IMR-90 (cell line): ENCODE measurements around the gene CSNK1D. TPM values are rescaled to one million over a fixed set of nuclear protein-coding genes. Genes with fewer than 3 reads are reported as not detected.

Experiments used
- ATAC-seq: fragments of 200-7000 bp; cut with Tn5 transposase; 2 replicates; pipeline ENCODE4 v1.9.1; 2020; ENCODE audit warnings: low read depth, mild to moderate bottlenecking, moderate library complexity
- BruUV-seq: library from RNA; stranded (reverse); fragments of 400-500 nt; replicated peaks from 2 replicates; lab custom pipeline; 2021; lab: Mats Ljungman, UMichigan
- CTCF ChIA-PET: fragments of 300-600 bp; formaldehyde crosslinking; extraction: SDS; loops from one replicate; lab custom pipeline; 2021; ENCODE audit warnings: antibody characterized with exemption; lab: Yijun Ruan, JAX
- POLR2A ChIA-PET: fragments of 300-600 bp; sonication (Branson Sonifier 250); formaldehyde crosslinking; loops from one replicate; lab custom pipeline; 2022; ENCODE audit warnings: antibody characterized with exemption; ENCODE audit not compliant: unreplicated experiment; lab: Charles Lee
- DNase-seq: peaks from one replicate; pipeline ENCODE4 v3.0.0; 2013
- H2AFZ ChIP-seq: replicated peaks from 2 replicates; pipeline ENCODE3; 2013; ENCODE audit warnings: low read length, mild to moderate bottlenecking; ENCODE audit not compliant: poor library complexity
- H2AK5ac ChIP-seq: 2 replicates; pipeline ENCODE4 v1.6.1; 2013; ENCODE audit warnings: low read depth, low read length, inconsistent platforms
- H2AK9ac ChIP-seq: replicated peaks from 2 replicates; pipeline ENCODE3; 2013; ENCODE audit warnings: mild to moderate bottlenecking, low read depth, low read length, moderate library complexity; ENCODE audit not compliant: poor library complexity
- H2BK120ac ChIP-seq: 2 replicates; pipeline ENCODE4 v1.6.1; 2013; ENCODE audit warnings: low read depth, low read length, inconsistent platforms
- H2BK15ac ChIP-seq: 3 replicates; pipeline ENCODE4 v1.6.1; 2013; ENCODE audit warnings: low read depth, low read length, inconsistent platforms
- H2BK20ac ChIP-seq: 2 replicates; pipeline ENCODE4 v1.6.1; 2013; ENCODE audit warnings: low read depth, mild to moderate bottlenecking, inconsistent platforms, low read length, moderate library complexity
- H2BK5ac ChIP-seq: 2 replicates; pipeline ENCODE4 v1.6.1; 2013; ENCODE audit warnings: mild to moderate bottlenecking, low read depth, low read length, inconsistent platforms; ENCODE audit not compliant: poor library complexity, severe bottlenecking
- H3K14ac ChIP-seq: replicated peaks from 2 replicates; pipeline ENCODE4 v1.6.1; 2013; ENCODE audit warnings: low read depth, low read length, inconsistent platforms
- H3K18ac ChIP-seq: 2 replicates; pipeline ENCODE4 v1.6.1; 2013; ENCODE audit warnings: low read depth, low read length, control low read depth
- H3K23ac ChIP-seq: 2 replicates; pipeline ENCODE4 v1.6.1; 2013; ENCODE audit warnings: low read depth, low read length, inconsistent platforms
- H3K27ac ChIP-seq: 2 replicates; pipeline ENCODE4 v1.5.1; 2013; ENCODE audit warnings: mild to moderate bottlenecking, control low read depth, low read length; ENCODE audit not compliant: insufficient read depth
- H3K27me3 ChIP-seq: 2 replicates; pipeline ENCODE4 v1.6.1; 2013; ENCODE audit warnings: low read length; ENCODE audit not compliant: control insufficient read depth, insufficient read depth
- H3K36me3 ChIP-seq: 2 replicates; pipeline ENCODE4 v1.6.1; 2013; ENCODE audit warnings: low read length, mixed read lengths; ENCODE audit not compliant: control insufficient read depth, insufficient read depth
- H3K4ac ChIP-seq: 2 replicates; pipeline ENCODE4 v1.6.1; 2013; ENCODE audit warnings: low read depth, low read length, inconsistent platforms
- H3K4me1 ChIP-seq: 2 replicates; pipeline ENCODE4 v1.6.1; 2013; ENCODE audit warnings: low read length, mixed read lengths; ENCODE audit not compliant: control insufficient read depth, insufficient read depth
- H3K4me2 ChIP-seq: 2 replicates; pipeline ENCODE4 v1.6.1; 2013; ENCODE audit warnings: low read depth, mild to moderate bottlenecking, control low read depth, low read length, moderate library complexity
- H3K4me3 ChIP-seq: 2 replicates; pipeline ENCODE4 v1.5.1; 2013; ENCODE audit warnings: low read depth, mild to moderate bottlenecking, control low read depth, low read length, moderate library complexity; ENCODE audit not compliant: insufficient read depth
- H3K56ac ChIP-seq: 2 replicates; pipeline ENCODE4 v1.6.1; 2013; ENCODE audit warnings: low read length, inconsistent platforms; ENCODE audit not compliant: insufficient read depth; ENCODE audit errors: extremely low read depth
- H3K79me1 ChIP-seq, 2 experiments: 2 replicates each; pipeline ENCODE4 v1.6.1; 2013; ENCODE audit warnings: low read length in 2 of 2, inconsistent platforms in 1 of 2, low read depth in 1 of 2
- H3K9ac ChIP-seq: 2 replicates; pipeline ENCODE4 v1.6.1; 2013; ENCODE audit warnings: low read depth, low read length, control low read depth
- H3K9me1 ChIP-seq: 2 replicates; pipeline ENCODE4 v1.6.1; 2013; ENCODE audit warnings: low read length, inconsistent platforms; ENCODE audit not compliant: insufficient read depth
- H3K9me3 ChIP-seq: 2 replicates; pipeline ENCODE4 v1.6.1; 2013; ENCODE audit warnings: low read length; ENCODE audit not compliant: control insufficient read depth, insufficient read depth
- H4K20me1 ChIP-seq: 2 replicates; pipeline ENCODE4 v1.6.1; 2013; ENCODE audit warnings: low read length, inconsistent platforms; ENCODE audit not compliant: insufficient read depth
- H4K5ac ChIP-seq: 2 replicates; pipeline ENCODE4 v1.6.1; 2013; ENCODE audit warnings: mild to moderate bottlenecking, low read depth, low read length, control low read depth
- H4K8ac ChIP-seq, 2 experiments: 2 replicates each; pipeline ENCODE4 v1.6.1; 2013; ENCODE audit warnings: low read depth in 2 of 2, low read length in 2 of 2, control low read depth in 1 of 2, inconsistent platforms in 1 of 2
- H4K91ac ChIP-seq: 2 replicates; pipeline ENCODE4 v1.6.1; 2013; ENCODE audit warnings: low read depth, low read length, inconsistent platforms; ENCODE audit not compliant: insufficient read depth
- BHLHE40 ChIP-seq: fragments of 150-350 bp; IDR thresholded peaks from 2 replicates; pipeline ENCODE4 v1.6.1; 2016; ENCODE audit warnings: mild to moderate bottlenecking, low read depth, low read length
- CHD1 ChIP-seq: IDR thresholded peaks from 2 replicates; pipeline ENCODE4 v1.6.1; 2012; ENCODE audit warnings: low read depth, low read length, improper control_type of control experiment
- FOS ChIP-seq: fragments of 150-350 bp; IDR thresholded peaks from 2 replicates; pipeline ENCODE4 v1.6.1; 2016; ENCODE audit warnings: low read depth, low read length
- MAFK ChIP-seq: IDR thresholded peaks from 2 replicates; pipeline ENCODE4 v1.6.1; 2012; ENCODE audit warnings: low read depth, low read length, improper control_type of control experiment
- MAZ ChIP-seq: IDR thresholded peaks from 2 replicates; pipeline ENCODE4 v1.6.1; 2012; ENCODE audit warnings: low read depth, mild to moderate bottlenecking, low read length, improper control_type of control experiment, moderate library complexity, borderline replicate concordance
- MXI1 ChIP-seq: IDR thresholded peaks from 2 replicates; pipeline ENCODE4 v1.6.1; 2012; ENCODE audit warnings: low read depth, mild to moderate bottlenecking, low read length, moderate library complexity, borderline replicate concordance
- NFE2L2 ChIP-seq: fragments of 150-350 bp; IDR thresholded peaks from 2 replicates; pipeline ENCODE4 v1.6.1; 2016; ENCODE audit warnings: low read depth, mild to moderate bottlenecking, low read length
- POLR2A ChIP-seq: IDR thresholded peaks from 2 replicates; pipeline ENCODE4 v1.6.1; 2012; ENCODE audit warnings: mild to moderate bottlenecking, low read depth, low read length
- RAD21 ChIP-seq: IDR thresholded peaks from 2 replicates; pipeline ENCODE4 v1.6.1; 2012; ENCODE audit warnings: low read length, improper control_type of control experiment
- RCOR1 ChIP-seq: IDR thresholded peaks from 2 replicates; pipeline ENCODE4 v1.6.1; 2012; ENCODE audit warnings: mild to moderate bottlenecking, low read length, improper control_type of control experiment; ENCODE audit not compliant: insufficient replicate concordance
- RFX5 ChIP-seq: IDR thresholded peaks from 2 replicates; pipeline ENCODE4 v1.8.0; 2012; ENCODE audit warnings: low read depth, mild to moderate bottlenecking, low read length, moderate library complexity
- SMC3 ChIP-seq: fragments of 150-350 bp; IDR thresholded peaks from 2 replicates; pipeline ENCODE4 v1.6.1; 2016; ENCODE audit warnings: low read depth, mild to moderate bottlenecking, antibody characterized with exemption, low read length, moderate library complexity
- WGBS, 2 experiments: methylation state at CpG; one replicate each; pipeline versions ENCODE4 v1.1.5 to v1.1.7; 2013; ENCODE audit warnings: missing lambda C conversion rate in 2 of 2; ENCODE audit not compliant: insufficient read length in 1 of 2; ENCODE audit errors: extremely low coverage in 2 of 2; 5-methylcytosine and 5-hydroxymethylcytosine counted together
- dilution Hi-C: fragments of 300-500 bp; cut with HindIII; formaldehyde crosslinking; loops from one replicate; pipeline ENCODE4 v1.14.3; 2018; ENCODE audit warnings: low sequenced_read_pairs; ENCODE audit not compliant: unreplicated experiment
- in situ Hi-C: fragments of 300-500 bp; cut with MboI; formaldehyde crosslinking; loops from 3 replicates; pipeline ENCODE4 v1.14.3; 2019; ENCODE audit warnings: low sequenced_read_pairs, inconsistent platforms, mixed read lengths
- intact Hi-C: fragments of 100-400 bp; cut with micrococcal nuclease; formaldehyde crosslinking; loops from 2 replicates; pipeline ENCODE4 v1.10.0; 2022
- polyA plus RNA-seq, 3 experiments: library from polyadenylated mRNA; depleted of rRNA; stranded (reverse); fragments of >200 nt; gene quantifications; 2 replicates each; pipeline ENCODE4 v1.2.3, GENCODE V29; 2012; ENCODE audit warnings: low replicate concordance in 1 of 3
- total RNA-seq: library from RNA; depleted of rRNA; stranded (reverse); fragments of >200 nt; gene quantifications from 2 replicates; pipeline ENCODE4 v1.2.3, GENCODE V29; 2012
- TF ChIP-seq, protein P1 (sequence below): conservative IDR thresholded peaks from 2 replicates; pipeline ENCODE4 v1.5.1; 2012; ENCODE audit warnings: mild to moderate bottlenecking, low read depth, low read length, improper control_type of control experiment
- TF ChIP-seq, protein P2 (sequence below): fragments of 150-350 bp; IDR thresholded peaks from 2 replicates; pipeline ENCODE4 v1.6.1; 2017; ENCODE audit warnings: mild to moderate bottlenecking, antibody characterized with exemption, low read length, low read depth
- TF ChIP-seq, protein P3 (sequence below): fragments of 150-350 bp; IDR thresholded peaks from 2 replicates; pipeline ENCODE4 v1.6.1; 2016; ENCODE audit warnings: low read depth, mild to moderate bottlenecking, low read length, moderate library complexity, borderline replicate concordance

Gene CSNK1D
- total and polyA plus RNA-seq, 2 of the 4 experiments (the other 2 are of a cell fraction), result 47.1 to 186 TPM

DNA sequence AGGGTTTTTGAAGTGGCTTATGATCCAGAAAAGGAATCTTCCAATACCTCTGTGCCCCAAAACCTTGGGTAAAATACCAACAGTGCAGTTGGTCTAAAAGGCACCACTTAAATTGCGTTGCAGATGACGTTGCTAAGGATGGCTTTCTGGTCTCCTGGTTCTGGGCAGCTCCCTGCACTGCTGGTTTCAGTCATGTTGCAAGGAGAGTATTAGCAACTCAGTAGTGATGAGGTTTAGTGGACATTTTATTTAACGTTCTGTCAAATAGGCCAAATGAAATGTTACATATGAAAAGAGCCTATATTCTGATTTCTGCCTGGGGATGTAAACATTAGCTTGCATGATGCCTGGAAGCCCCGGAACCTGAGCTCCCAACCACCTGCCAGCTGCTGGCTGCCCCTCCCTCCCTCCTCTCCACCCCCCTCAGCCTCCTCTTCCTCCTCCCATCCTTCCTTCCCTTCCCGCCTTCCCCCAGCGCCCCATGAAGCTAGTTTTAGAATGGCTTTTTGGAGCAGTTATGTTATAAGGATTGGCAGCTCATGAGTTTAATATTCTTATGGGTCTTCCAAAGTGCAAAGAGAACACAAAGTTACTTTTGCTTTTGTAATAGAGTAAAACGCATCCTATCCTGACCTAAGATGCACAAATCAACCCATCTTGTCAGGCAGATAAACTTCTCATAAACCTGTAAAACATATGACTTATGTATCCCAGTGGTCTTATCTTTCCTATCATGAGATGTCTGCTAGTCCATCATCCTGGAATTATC is 23.2 kb upstream of the CSNK1D start:
- H3K4ac ChIP-seq, result peak overlapping the region; percentile 97
- no peak overlapping the region for H3K56ac ChIP-seq
- peaks cover 0 to 25% of the 10 kb centered on the region in 2 experiments; a peak in 2 of 4 replicates for H3K79me1 ChIP-seq
- H3K9ac ChIP-seq, result no peak overlapping the region
- H4K5ac ChIP-seq, result peak overlapping the region; percentile 95
- H2AK5ac ChIP-seq, result peak overlapping the region; percentile 97
- intact Hi-C loops (no loop called here), dilution Hi-C loops (no loop called here), in situ Hi-C loops (no loop called here)
- peak overlapping the region; percentile 93 for H4K91ac ChIP-seq
- no peak overlapping the region for H2AFZ ChIP-seq
- TF ChIP-seq, protein P1, sequence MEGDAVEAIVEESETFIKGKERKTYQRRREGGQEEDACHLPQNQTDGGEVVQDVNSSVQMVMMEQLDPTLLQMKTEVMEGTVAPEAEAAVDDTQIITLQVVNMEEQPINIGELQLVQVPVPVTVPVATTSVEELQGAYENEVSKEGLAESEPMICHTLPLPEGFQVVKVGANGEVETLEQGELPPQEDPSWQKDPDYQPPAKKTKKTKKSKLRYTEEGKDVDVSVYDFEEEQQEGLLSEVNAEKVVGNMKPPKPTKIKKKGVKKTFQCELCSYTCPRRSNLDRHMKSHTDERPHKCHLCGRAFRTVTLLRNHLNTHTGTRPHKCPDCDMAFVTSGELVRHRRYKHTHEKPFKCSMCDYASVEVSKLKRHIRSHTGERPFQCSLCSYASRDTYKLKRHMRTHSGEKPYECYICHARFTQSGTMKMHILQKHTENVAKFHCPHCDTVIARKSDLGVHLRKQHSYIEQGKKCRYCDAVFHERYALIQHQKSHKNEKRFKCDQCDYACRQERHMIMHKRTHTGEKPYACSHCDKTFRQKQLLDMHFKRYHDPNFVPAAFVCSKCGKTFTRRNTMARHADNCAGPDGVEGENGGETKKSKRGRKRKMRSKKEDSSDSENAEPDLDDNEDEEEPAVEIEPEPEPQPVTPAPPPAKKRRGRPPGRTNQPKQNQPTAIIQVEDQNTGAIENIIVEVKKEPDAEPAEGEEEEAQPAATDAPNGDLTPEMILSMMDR, result no peak
- TF ChIP-seq MXI1 (no peak), MAFK (no peak), BHLHE40 (no peak), RFX5 (no peak), POLR2A (no peak), RCOR1 (no peak), FOS (no peak), MAZ (no peak), RAD21 (no peak), CHD1 (no peak), SMC3 (no peak), NFE2L2 (no peak)
- TF ChIP-seq, protein P2, sequence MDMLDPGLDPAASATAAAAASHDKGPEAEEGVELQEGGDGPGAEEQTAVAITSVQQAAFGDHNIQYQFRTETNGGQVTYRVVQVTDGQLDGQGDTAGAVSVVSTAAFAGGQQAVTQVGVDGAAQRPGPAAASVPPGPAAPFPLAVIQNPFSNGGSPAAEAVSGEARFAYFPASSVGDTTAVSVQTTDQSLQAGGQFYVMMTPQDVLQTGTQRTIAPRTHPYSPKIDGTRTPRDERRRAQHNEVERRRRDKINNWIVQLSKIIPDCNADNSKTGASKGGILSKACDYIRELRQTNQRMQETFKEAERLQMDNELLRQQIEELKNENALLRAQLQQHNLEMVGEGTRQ, result no peak
- TF ChIP-seq, protein P3, sequence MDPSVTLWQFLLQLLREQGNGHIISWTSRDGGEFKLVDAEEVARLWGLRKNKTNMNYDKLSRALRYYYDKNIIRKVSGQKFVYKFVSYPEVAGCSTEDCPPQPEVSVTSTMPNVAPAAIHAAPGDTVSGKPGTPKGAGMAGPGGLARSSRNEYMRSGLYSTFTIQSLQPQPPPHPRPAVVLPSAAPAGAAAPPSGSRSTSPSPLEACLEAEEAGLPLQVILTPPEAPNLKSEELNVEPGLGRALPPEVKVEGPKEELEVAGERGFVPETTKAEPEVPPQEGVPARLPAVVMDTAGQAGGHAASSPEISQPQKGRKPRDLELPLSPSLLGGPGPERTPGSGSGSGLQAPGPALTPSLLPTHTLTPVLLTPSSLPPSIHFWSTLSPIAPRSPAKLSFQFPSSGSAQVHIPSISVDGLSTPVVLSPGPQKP, result no peak
- DNase-seq (no peak), ATAC-seq (no peak)
- no peaks in the 10 kb centered on the region for H3K9me3 ChIP-seq
- no peak overlapping the region for H3K4me3 ChIP-seq
- peak overlapping the region; percentile 99 for H2BK5ac ChIP-seq
- H3K14ac ChIP-seq, result peak overlapping the region; percentile 89
- ChIA-PET CTCF (interaction anchor here (0.6 kb wide), 1 partner anchor 50 kb away, joined by 3 read pairs; no protein-coding TSS in a partner anchor), POLR2A (no interaction called here)
- H3K18ac ChIP-seq, result peak overlapping the region; percentile 78
- peaks cover 26% of the 10 kb centered on the region for H3K4me1 ChIP-seq
- H4K20me1 ChIP-seq, result no peaks in the 10 kb centered on the region; the same call in 1 of the 2 replicates
- H3K9me1 ChIP-seq, result peaks cover 13% of the 10 kb centered on the region
- no peak overlapping the region for H2AK9ac ChIP-seq
- peak overlapping the region; percentile 76; the same call in 2 of the 3 replicates for H2BK15ac ChIP-seq
- WGBS, 2 experiments, result no CpG with 5 or more reads among the region's 7 CpGs
- H3K4me2 ChIP-seq, result no peak overlapping the region
- peak overlapping the region; percentile 92 for H2BK20ac ChIP-seq
- H3K23ac ChIP-seq, result peak overlapping the region; percentile 95; the same call in 1 of the 2 replicates
- H3K36me3 ChIP-seq, result no peaks in the 10 kb centered on the region
- H4K8ac ChIP-seq, result peak overlapping the region; percentile 71 to 97; a peak in 3 of 4 replicates
- no TSS peak for BruUV-seq
- H3K27ac ChIP-seq, result peak overlapping the region; percentile 98
- H3K27me3 ChIP-seq, result no peaks in the 10 kb centered on the region
- H2BK120ac ChIP-seq, result peak overlapping the region; percentile 97
